Neutrophil (primary cell): ENCODE data around the gene ADGRD1.

Experiments
- H3K27ac ChIP-seq: fragments of 200-600 bp; sonication (generic); 2 replicates; pipeline ENCODE4 v1.5.1; 2016; ENCODE audit warnings: mild to moderate bottlenecking, moderate library complexity
- H3K27me3 ChIP-seq: fragments of 200-600 bp; sonication (generic); 2 replicates; pipeline ENCODE4 v1.6.0; 2016; ENCODE audit warnings: mild to moderate bottlenecking
- H3K36me3 ChIP-seq: fragments of 200-600 bp; sonication (generic); 2 replicates; pipeline ENCODE4 v1.5.1; 2017
- H3K4me1 ChIP-seq, 2 experiments: fragments of 200-600 bp in 1 of 2; sonication (generic) in 1 of 2; 1 replicate in 1 of 2; 2 replicates in 1 of 2; pipeline versions ENCODE4 v1.5.1 to v1.6.1; 2013 to 2016; ENCODE audit warnings: low read depth in 1 of 2, low read length in 1 of 2, mild to moderate bottlenecking in 1 of 2, moderate library complexity in 1 of 2; ENCODE audit not compliant: control insufficient read depth in 1 of 2, insufficient read depth in 1 of 2
- H3K4me3 ChIP-seq, 2 experiments: fragments of 200-600 bp in 1 of 2; sonication (generic) in 1 of 2; 1 replicate in 1 of 2; 2 replicates in 1 of 2; pipeline ENCODE4 v1.5.1; 2013 to 2016; ENCODE audit warnings: low read depth in 1 of 2, low read length in 1 of 2, mild to moderate bottlenecking in 1 of 2, moderate library complexity in 1 of 2
- H3K9me3 ChIP-seq: fragments of 200-600 bp; sonication (generic); 2 replicates; pipeline ENCODE4 v1.5.1; 2016
- CTCF ChIP-seq: fragments of 200-600 bp; sonication (generic); IDR thresholded peaks from 2 replicates; pipeline ENCODE4 v1.5.1; 2016; ENCODE audit warnings: antibody characterized with exemption

Gene ADGRD1

DNA sequence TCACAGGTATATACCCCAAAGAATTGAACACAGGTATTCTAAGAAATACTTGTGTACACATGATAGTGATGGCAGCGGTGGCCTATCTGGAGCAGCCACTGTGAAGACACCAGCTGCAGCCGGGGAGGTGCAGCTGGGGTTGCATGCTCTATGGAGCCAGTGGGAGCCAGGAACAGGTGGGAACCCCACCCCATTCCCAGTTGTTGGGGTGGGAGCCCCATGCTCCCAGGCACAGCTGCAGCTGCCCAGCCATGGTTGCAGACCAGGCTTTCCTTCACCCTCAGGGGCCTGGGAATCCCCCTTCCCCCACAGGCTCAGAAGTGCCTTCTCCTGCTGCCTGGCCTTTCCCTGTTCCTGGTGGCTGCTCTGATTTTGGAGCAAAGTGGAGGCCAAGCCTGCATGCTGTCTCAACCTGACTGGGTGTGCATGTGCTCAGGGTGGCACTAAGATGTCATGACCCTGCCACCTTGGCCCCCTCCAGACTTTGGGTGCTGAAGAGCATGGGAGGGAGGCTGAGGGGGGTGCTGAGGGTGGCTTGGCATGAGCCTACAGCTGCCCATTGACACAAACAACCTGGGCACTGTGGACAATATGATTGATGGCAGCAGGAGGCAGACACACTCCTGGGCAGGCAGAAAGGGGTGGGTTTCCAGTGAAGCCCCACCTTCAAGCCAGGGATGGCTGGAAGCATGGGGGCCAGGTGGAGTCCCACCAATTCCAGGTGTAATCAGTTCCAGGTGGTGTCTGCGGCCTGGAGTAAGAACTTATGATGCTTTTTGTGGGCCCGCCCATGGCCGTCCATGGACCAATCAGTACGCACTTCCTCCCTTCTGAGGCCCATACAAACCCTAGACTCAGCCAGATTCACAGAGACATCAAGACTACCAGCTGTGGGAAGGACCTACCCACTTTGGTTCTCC is 234.7 kb downstream of the ADGRD1 start:
- TF ChIP-seq CTCF: no peak
- Histone ChIP-seq H3K27me3 (no peaks in the 10 kb centered on the region), H3K4me3 (no peak overlapping the region), H3K9me3 (no peaks in the 10 kb centered on the region), H3K27ac (no peak overlapping the region), H3K36me3 (no peaks in the 10 kb centered on the region), H3K4me1 (no peaks in the 10 kb centered on the region)

- no peaks in the 10 kb centered on the region for H3K27me3 ChIP-seq
- no peaks in the 10 kb centered on the region for H3K9me3 ChIP-seq
- H3K27ac ChIP-seq: no peak overlapping the region
- H3K4me3 ChIP-seq: no peak overlapping the region
- H3K36me3 ChIP-seq: no peaks in the 10 kb centered on the region
- no peaks in the 10 kb centered on the region for H3K4me1 ChIP-seq
- TF ChIP-seq CTCF: no peak
Measured at GRCh38 chr12:131189781-131190180, 236.1 kb downstream of the ADGRD1 start.

- Histone ChIP-seq H3K4me1 (no peaks in the 10 kb centered on the region), H3K36me3 (no peaks in the 10 kb centered on the region), H3K27me3 (no peaks in the 10 kb centered on the region), H3K27ac (no peak overlapping the region), H3K4me3 (no peak overlapping the region), H3K9me3 (no peaks in the 10 kb centered on the region)
- TF ChIP-seq CTCF: no peak
Measured at GRCh38 chr12:131190965-131191364, 237.3 kb downstream of the ADGRD1 start.
